ENCODE results near the gene FAM78B.
A peak's percentile ranks its signal among the peaks of the same experiment; 100 is the strongest.

Gene FAM78B

GRCh38 chr1:166116026-166116425 is 50.8 kb downstream of the FAM78B start:
- no peak for DNase-seq

- DNase-seq, result no peak
Measured at GRCh38 chr1:166114419-166114818, 52.4 kb downstream of the FAM78B start.

DNA sequence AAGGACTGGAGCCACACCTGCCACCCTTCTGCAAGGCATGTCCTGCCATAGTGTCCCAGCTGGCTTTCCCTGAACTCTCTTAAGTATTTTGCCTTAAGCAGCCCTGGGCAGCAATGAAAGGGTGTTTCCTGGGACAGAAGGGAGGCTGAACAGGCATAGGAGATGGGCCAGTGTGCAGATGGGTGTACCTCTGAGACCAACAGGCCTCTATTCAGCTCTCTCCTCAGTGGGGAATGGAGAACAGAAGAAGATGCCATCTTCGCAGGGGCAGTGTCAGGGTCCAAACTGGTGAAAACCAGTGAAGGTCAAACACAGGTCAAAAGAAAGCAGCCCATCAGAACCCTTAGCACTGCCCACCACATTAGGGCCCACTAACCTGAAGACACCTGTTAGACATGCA is 53.2 kb downstream of the FAM78B start:
- no peak for DNase-seq

GRCh38 chr1:166113031-166113430 is 53.8 kb downstream of the FAM78B start:
- DNase-seq, result no peak

DNA sequence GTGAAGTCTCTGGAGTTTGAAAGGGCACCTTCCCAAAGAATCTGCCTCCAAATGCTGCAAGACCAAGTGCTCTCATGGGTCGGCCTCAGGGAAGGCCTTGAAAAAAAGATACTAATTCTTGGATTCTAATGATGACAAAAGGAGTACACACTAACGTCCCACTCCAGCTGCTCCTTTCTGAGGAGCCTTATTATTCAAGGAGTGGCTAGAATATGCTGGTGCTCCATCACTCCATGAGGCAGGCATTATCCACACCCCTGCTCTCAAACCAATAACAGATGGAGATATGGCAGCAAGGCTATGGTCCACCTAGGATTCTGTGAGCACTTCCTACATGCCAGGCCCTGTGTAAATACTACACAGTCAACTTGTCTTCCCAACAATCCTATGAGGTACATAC is 54.4 kb downstream of the FAM78B start:
- DNase-seq, result no peak

GRCh38 chr1:166111430-166111829 is 55.4 kb downstream of the FAM78B start:
- DNase-seq, result no peak

GRCh38 chr1:166090244-166090643 is 76.6 kb downstream of the FAM78B start:
- no peak for DNase-seq

- DNase-seq, result no peak
Measured at GRCh38 chr1:166089804-166090203, 77.0 kb downstream of the FAM78B start.

DNA sequence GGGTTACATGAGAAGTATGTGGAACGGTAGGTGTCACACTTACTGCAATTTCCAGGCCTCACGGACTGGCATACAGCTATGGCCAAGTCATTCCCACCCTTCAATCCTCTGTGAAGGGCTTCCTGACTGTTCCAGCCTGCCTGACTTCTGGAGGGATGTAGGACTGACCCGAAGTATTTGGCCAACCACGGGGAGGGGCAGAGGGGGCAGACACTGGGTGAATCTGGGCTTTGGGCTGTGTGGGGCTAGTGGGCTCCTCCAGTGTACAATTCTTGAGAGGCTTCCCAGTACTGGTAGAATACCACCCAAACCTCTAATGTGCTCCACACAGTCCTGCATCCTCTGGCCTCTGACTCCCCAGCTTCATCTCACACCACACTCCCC is 78.2 kb downstream of the FAM78B start:
- no peak for DNase-seq

DNA sequence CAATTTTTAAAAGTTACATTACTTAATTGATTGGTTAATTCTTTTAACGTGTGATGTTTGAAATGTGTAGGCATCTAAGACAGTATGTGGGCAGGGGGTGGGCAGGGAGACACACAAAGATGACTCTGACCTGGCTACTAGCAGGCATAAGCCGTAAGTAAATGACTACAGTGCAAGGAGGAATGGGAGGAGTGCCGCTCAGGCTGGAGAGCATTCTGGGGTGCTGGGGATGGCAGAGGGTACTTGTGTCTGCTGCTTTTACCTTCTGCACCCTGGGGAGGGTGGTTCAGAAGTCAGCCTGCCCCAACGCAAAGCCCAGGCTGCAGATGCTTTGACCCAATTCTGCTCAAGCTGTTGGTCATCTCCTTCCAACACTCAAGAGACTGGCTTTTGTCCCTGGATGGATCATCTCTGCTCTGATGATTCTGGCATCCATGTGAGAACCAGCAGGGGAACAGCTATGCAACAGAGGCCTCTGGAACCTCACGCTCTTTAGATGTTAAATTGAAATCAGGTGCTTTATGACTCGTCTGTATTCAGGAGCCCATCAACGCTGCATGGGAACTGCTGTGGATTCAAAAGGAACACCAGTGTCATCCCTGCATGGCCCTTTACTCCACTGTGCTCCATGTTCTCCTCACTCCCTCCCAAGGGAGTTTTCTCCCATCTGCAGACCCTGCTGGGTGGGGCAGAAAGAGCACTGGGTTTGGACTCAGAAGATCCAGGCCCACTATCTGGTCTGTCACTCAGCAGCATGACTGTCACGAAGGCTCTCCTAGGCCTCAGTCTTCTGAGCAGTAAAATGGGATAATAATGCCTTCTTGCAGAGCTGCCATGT is 78.8 kb downstream of the FAM78B start:
- no peak for DNase-seq

- no peak for DNase-seq
Measured at GRCh38 chr1:166086113-166086883, 80.5 kb downstream of the FAM78B start.

DNA sequence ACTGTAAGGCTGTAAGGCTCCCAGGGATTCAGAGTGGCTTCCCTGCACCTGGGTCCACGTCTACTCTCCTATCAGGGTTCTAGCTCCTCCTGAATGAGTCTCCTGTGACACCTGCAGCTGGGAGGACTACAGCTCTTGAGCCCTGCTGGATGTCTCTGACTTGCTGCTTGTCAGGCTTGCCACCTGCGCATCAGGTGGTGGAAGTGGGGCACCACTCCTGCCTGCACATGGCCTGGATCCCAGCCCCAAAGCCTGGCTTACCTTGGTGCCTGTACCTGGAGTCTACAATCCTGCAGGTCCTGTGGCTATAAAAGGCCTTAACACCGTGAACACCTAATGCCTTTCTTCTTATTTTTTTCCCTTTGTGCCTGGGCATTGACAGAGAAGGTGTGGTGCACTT is 82.2 kb downstream of the FAM78B start:
- no peak for DNase-seq

- DNase-seq, result no peak
Measured at GRCh38 chr1:166083887-166084286, 82.9 kb downstream of the FAM78B start.

DNA sequence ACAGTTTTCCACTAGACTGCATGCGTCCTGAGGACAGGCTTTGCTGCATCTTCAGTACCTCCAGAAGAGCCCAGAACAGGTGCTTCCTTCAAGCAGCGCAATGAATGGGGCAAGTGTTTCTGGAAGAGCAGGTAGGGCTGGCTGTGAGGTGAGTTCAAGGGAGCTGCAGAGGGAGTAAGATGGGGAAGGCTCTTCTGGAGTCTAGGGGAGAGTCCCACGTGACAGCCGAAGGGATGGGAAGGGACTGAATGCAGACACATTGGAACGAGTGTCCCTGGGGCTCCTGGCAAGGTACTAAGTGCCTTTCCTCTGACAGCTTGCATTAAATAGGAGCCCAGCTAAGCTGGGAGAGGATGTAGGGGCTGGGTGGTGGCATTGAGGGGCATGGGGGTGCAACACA is 84.2 kb downstream of the FAM78B start:
- DNase-seq, result no peak

DNA sequence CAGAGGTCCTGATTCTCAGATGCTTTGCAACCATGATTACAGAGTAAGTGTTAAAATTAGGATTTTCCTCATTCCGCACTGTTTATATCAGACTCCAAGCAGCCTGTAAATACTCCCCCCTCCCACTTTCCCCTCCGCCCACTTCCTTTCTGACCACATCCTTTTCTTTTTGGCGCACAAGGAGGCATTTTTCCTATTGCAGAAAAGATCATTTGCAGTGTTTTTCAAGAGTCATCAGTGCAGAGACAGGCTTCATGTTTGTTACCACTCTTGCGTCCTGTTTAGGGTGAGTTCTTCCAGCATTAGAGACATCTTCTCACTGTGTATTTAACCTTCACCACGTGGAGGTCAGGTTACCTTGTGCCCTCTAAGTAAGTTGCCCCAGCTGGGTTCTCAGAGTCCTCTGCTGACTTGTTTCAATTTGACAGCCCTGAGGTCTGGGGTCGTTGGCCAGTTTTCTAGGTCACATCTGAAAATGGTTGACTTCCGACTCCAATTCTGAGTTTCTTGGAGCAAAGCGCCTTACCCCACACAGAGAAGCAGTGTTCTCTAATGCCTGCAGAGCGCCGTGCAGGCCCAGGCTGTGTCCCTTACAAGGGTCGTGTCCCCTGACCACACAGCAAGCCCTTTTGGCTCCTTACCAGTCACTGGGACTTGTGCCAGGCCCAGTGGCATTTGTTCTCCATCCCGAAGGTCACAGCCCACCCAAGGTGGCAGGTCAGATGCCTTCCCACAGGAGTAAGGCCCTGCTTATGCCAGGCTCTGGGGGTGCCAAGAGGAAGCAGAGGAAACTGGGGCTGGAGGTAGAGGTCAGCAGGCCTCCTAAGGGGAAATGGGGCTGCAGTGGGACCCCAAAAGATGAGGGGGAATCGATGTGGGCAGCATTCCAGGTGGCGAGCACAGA is 85.6 kb downstream of the FAM78B start:
- no peak for DNase-seq

- DNase-seq, result no peak
Measured at GRCh38 chr1:166080277-166080966, 86.4 kb downstream of the FAM78B start.

- no peak for DNase-seq
Measured at GRCh38 chr1:166079276-166079675, 87.5 kb downstream of the FAM78B start.

DNA sequence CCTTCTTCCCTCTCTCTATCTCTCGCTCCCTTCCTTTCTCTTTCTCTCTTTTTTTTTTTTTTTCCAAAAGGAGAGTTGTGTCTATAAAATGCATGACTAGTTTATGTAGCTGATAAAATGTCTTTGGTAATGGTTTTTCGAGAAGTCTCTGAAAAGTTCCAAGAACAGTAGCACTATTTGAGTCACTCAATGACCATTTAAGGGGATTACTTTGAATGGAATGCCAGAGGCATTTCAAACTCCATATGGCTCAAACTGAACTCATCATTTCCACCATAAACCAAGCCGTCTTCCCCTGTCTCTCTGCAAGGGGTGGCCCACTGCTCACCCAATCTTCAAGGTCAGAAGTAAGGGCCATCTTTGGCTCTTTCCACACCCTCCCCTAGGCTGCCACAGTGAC is 93.3 kb downstream of the FAM78B start:
- no peak for DNase-seq

GRCh38 chr1:166069390-166069789 is 97.4 kb downstream of the FAM78B start:
- DNase-seq, result peak; percentile 58

- no peak for DNase-seq
Measured at GRCh38 chr1:166066107-166066506, 100.7 kb downstream of the FAM78B start.

DNA sequence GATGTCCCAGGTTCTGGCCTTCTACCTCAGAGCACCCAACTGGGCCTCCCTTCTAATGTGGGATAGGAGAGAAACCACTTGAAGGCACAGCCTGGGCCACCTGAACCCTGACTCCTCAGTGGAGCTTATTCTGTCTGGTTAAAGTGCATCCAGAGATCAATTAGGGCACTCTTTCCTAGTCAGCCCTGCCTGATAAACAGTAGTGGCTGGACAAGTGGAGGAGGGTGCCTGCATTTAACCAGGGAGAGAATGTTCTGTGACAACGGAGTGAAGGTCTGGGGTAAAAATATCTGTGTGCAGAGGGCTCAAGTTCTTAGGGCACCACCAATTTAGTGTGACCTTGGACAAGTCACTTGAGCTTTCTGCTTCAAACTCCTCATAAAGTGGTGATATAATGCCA is 101.8 kb downstream of the FAM78B start:
- DNase-seq, result no peak

DNA sequence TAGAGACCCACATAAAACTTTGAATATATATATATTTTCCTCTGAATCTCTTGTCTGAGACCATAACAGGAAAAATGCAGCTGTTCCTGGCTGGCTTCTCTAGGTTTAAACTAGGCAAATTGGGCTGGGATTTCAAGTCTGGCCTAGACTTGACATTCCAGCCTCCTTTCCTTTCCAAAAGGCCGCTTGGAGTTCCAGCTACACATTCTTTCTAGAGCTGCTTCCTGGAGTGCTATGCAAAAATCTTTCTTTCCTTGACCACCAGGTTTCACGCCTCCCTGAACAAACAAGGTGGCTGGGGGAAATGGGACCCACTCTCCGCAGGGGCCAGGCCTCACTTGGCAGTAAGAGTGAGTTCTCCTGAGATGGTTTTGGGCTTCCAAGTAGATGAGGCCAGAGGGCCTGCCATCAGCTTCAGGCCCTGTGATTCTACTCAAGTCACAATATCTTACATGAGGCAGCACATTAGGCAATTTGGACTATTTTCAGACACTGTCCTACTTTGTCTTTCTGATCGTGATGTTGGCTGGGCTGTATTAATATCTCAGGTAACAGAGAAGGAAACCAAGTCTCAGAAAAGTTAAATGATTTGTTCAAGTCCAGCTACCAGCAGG is 102.4 kb downstream of the FAM78B start:
- DNase-seq, result no peak

All from eye (tissue), 1 donor.